HepG2 (cell line): Measurements from ENCODE around the gene SEL1L2. TPM values are rescaled to one million over a fixed set of nuclear protein-coding genes. Genes with fewer than 3 reads are reported as not detected.

Source experiments
- MAFF ChIP-seq: IDR thresholded peaks from 2 replicates; pipeline ENCODE4 v1.6.1; 2011; ENCODE audit warnings: low read depth, low read length, improper control_type of control experiment
- MAFK ChIP-seq, 2 experiments: IDR thresholded peaks in 1 of 2; conservative IDR thresholded peaks in 1 of 2; 2 replicates each; pipeline ENCODE4 v1.6.1; 2011; ENCODE audit warnings: improper control_type of control experiment in 2 of 2, low read length in 2 of 2
- PAX8 ChIP-seq: sonication (generic); formaldehyde crosslinking; IDR thresholded peaks from 2 replicates; pipeline ENCODE4 v1.8.0; 2022; ENCODE audit warnings: mild to moderate bottlenecking, missing genetic modification reagents, borderline replicate concordance
- SMAD9 ChIP-seq: sonication (generic); formaldehyde crosslinking; IDR thresholded peaks from 2 replicates; pipeline ENCODE4 v1.5.1; 2020; ENCODE audit warnings: mild to moderate bottlenecking, missing genetic modification reagents
- SMARCE1 ChIP-seq: fragments of 450-650 bp; IDR thresholded peaks from 2 replicates; pipeline ENCODE4 v1.6.1; 2017; ENCODE audit warnings: borderline replicate concordance
- ZBTB20 ChIP-seq: sonication (generic); formaldehyde crosslinking; IDR thresholded peaks from 2 replicates; pipeline ENCODE4 v1.8.1; 2023; ENCODE audit warnings: missing genetic modification reagents, low read depth, mild to moderate bottlenecking, borderline replicate concordance
- ZEB1 ChIP-seq: IDR thresholded peaks from 2 replicates; pipeline ENCODE4 v1.6.1; 2012; ENCODE audit warnings: mild to moderate bottlenecking, low read depth, inconsistent platforms; ENCODE audit not compliant: insufficient replicate concordance
- polyA plus RNA-seq, 8 experiments: library from polyadenylated mRNA; depleted of rRNA in 3 of 8; stranded (reverse) in 7 of 8; unstranded in 1 of 8; fragments of >200 nt; fragmentation: Illumina TruSeq in 4 of 8; extraction: Trizol in 4 of 8; gene quantifications; 2 replicates each; pipeline versions ENCODE4 v1.2.1 to v1.2.3, GENCODE V29; 2011 to 2016; ENCODE audit warnings: low read depth in 4 of 8, missing spikeins in 1 of 8, mixed read lengths in 1 of 8; ENCODE audit not compliant: insufficient read depth in 1 of 8
- total RNA-seq, 5 experiments: library from RNA; depleted of rRNA; stranded (reverse); fragments of >200 nt; fragmentation: Illumina TruSeq; extraction: Trizol; gene quantifications; 2 replicates each; pipeline ENCODE4 v1.2.3, GENCODE V29; 2016; ENCODE audit warnings: low read depth in 1 of 5
- TF ChIP-seq, protein P1 (sequence below), 2 experiments: fragments of 450-650 bp in 1 of 2; sonication (generic) in 1 of 2; formaldehyde crosslinking in 1 of 2; IDR thresholded peaks; 2 replicates each; pipeline versions ENCODE4 v1.6.1 to v1.8.0; 2016 to 2022; ENCODE audit warnings: antibody characterized with exemption in 1 of 2, mild to moderate bottlenecking in 1 of 2, missing genetic modification reagents in 1 of 2

Gene SEL1L2
- total and polyA plus RNA-seq, 2 of the 13 experiments (the other 11 are each of a cell fraction or from before 2014, with no cell fraction given) = not detected

DNA sequence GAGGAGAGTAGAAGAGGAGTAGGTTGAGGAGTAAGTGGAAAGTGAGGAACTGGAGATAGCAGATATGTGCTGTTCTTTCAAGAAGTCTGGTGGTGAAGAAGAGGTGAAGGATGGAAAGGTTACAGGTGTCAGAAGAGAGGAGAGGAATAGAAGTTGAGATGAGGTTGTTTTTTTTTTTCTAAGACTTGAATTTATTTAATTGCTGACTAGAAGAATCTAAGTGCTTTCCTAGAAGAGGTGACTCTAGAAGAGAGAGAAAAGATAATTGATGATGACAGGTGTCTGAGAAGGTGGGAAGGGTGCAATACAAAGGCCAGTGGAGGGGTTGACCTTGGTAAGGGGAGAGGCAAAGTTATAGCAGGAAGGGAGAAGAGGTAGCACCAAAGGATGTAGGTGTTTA lies 180.0 kb downstream of the SEL1L2 start (continued):
- TF ChIP-seq, protein P1, sequence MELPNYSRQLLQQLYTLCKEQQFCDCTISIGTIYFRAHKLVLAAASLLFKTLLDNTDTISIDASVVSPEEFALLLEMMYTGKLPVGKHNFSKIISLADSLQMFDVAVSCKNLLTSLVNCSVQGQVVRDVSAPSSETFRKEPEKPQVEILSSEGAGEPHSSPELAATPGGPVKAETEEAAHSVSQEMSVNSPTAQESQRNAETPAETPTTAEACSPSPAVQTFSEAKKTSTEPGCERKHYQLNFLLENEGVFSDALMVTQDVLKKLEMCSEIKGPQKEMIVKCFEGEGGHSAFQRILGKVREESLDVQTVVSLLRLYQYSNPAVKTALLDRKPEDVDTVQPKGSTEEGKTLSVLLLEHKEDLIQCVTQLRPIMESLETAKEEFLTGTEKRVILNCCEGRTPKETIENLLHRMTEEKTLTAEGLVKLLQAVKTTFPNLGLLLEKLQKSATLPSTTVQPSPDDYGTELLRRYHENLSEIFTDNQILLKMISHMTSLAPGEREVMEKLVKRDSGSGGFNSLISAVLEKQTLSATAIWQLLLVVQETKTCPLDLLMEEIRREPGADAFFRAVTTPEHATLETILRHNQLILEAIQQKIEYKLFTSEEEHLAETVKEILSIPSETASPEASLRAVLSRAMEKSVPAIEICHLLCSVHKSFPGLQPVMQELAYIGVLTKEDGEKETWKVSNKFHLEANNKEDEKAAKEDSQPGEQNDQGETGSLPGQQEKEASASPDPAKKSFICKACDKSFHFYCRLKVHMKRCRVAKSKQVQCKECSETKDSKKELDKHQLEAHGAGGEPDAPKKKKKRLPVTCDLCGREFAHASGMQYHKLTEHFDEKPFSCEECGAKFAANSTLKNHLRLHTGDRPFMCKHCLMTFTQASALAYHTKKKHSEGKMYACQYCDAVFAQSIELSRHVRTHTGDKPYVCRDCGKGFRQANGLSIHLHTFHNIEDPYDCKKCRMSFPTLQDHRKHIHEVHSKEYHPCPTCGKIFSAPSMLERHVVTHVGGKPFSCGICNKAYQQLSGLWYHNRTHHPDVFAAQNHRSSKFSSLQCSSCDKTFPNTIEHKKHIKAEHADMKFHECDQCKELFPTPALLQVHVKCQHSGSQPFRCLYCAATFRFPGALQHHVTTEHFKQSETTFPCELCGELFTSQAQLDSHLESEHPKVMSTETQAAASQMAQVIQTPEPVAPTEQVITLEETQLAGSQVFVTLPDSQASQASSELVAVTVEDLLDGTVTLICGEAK (IDR thresholded peaks at IDR 0.05) = 0 out of 2 replicates have a peak, but pooled peaks have one; percentile 10
- TF ChIP-seq, protein P1 (CRISPR knock-in tag; IDR thresholded peaks at IDR 0.05) = no peak
- no peak for TF ChIP-seq SMAD9 (CRISPR knock-in tag)
- TF ChIP-seq ZEB1 = no peak
- no peak for TF ChIP-seq ZBTB20 (CRISPR knock-in tag)
- no peak for TF ChIP-seq SMARCE1
- 0 out of 2 replicates have a peak, but pooled peaks have one; percentile 37 for TF ChIP-seq MAFF
- peak; percentile 30 to 66; a peak in 2 of 4 replicates for TF ChIP-seq MAFK (conservative IDR thresholded peaks at IDR 0.05 in 1 of 2, IDR thresholded peaks at IDR 0.05 in 1 of 2; ENCODE audit: low read length in 2 of 2)
- TF ChIP-seq PAX8 (CRISPR knock-in tag) = no peak
